T-cell (primary cell): Measurements from ENCODE around the gene SH3PXD2B. TPM values are rescaled to one million over a fixed set of nuclear protein-coding genes. Genes with fewer than 3 reads are reported as not detected.

ENCODE experiments used
- ATAC-seq, 4 experiments: fragments of 200-7000 bp in 3 of 4; fragments of 150-1000 bp in 1 of 4; cut with Tn5 transposase; replicated peaks in 1 of 4; 1 replicate in 3 of 4; 2 replicates in 1 of 4; pipeline ENCODE4 v1.10.0; 2021; ENCODE audit warnings: moderate library complexity in 3 of 4, mild to moderate bottlenecking in 2 of 4, moderate number of reproducible peaks in 1 of 4
- CTCF ChIA-PET, 2 donors: fragments of 300-600 bp; sonication (Branson Sonifier 250); formaldehyde crosslinking; loops; one replicate each; lab custom pipeline; 2022; ENCODE audit warnings: antibody characterized with exemption in 2 of 2; lab: Charles Lee
- POLR2A ChIA-PET, 2 donors: fragments of 300-600 bp; sonication (Branson Sonifier 250); formaldehyde crosslinking; loops; one replicate each; lab custom pipeline; 2022; ENCODE audit warnings: antibody characterized with exemption in 2 of 2; lab: Charles Lee
- DNase-seq, 35 experiments: peaks; one replicate each; pipeline versions ENCODE4 v3.0.0 to v3.0.0-alpha.2; 2013 to 2023
- H3K27ac ChIP-seq: one replicate; pipeline ENCODE4 v1.5.1; 2013; ENCODE audit warnings: low read length
- H3K27me3 ChIP-seq, 2 experiments: replicated peaks in 1 of 2; 1 replicate in 1 of 2; 2 replicates in 1 of 2; pipeline versions ENCODE4 v1.6.1 to v1.7.0; 2013; ENCODE audit warnings: low read length in 1 of 2, mixed read lengths in 1 of 2; ENCODE audit not compliant: control insufficient read depth in 2 of 2, insufficient read depth in 2 of 2; ENCODE audit errors: extremely low read depth in 1 of 2
- H3K36me3 ChIP-seq, 2 donors: 1 replicate in 1 of 2; 2 replicates in 1 of 2; pipeline versions ENCODE4 v1.6.1 to v1.7.0; 2013; ENCODE audit warnings: low read length in 1 of 2; ENCODE audit not compliant: control insufficient read depth in 2 of 2, insufficient read depth in 1 of 2; ENCODE audit errors: extremely low read depth in 1 of 2
- H3K4me1 ChIP-seq, 2 experiments: 1 replicate in 1 of 2; 2 replicates in 1 of 2; pipeline versions ENCODE4 v1.6.1 to v1.7.0; 2013; ENCODE audit warnings: low read length in 2 of 2, mixed read lengths in 1 of 2; ENCODE audit not compliant: insufficient read depth in 2 of 2, control insufficient read depth in 1 of 2; ENCODE audit errors: extremely low read depth in 1 of 2
- H3K4me3 ChIP-seq, 2 donors: 1 replicate in 1 of 2; 2 replicates in 1 of 2; pipeline versions ENCODE4 v1.5.1 to v1.7.0; 2013; ENCODE audit warnings: mild to moderate bottlenecking in 2 of 2, low read length in 1 of 2, moderate library complexity in 1 of 2; ENCODE audit not compliant: control insufficient read depth in 1 of 2; ENCODE audit errors: extremely low read depth in 1 of 2
- H3K9me3 ChIP-seq: 2 replicates; pipeline ENCODE4 v1.7.0; 2013
- H3K27ac Mint-ChIP-seq, 2 donors: one replicate each; pipeline ENCODE4 v1.8.0; 2020 to 2021; ENCODE audit warnings: mild to moderate bottlenecking in 2 of 2, mixed read lengths in 2 of 2
- H3K27me3 Mint-ChIP-seq, 2 donors: one replicate each; pipeline ENCODE4 v1.8.0; 2021 to 2022; ENCODE audit warnings: mixed read lengths in 2 of 2
- H3K36me3 Mint-ChIP-seq: one replicate; pipeline ENCODE4 v1.8.0; 2021; ENCODE audit warnings: mixed read lengths
- H3K4me1 Mint-ChIP-seq, 3 donors: one replicate each; pipeline ENCODE4 v1.8.0; 2020 to 2022; ENCODE audit warnings: mixed read lengths in 3 of 3, mild to moderate bottlenecking in 1 of 3
- H3K4me3 Mint-ChIP-seq, 3 donors: one replicate each; pipeline ENCODE4 v1.8.0; 2020 to 2022; ENCODE audit warnings: mild to moderate bottlenecking in 3 of 3, mixed read lengths in 3 of 3, moderate library complexity in 3 of 3
- H3K9me3 Mint-ChIP-seq, 3 donors: one replicate each; pipeline ENCODE4 v1.8.0; 2020 to 2022; ENCODE audit warnings: mixed read lengths in 3 of 3
- WGBS: methylation state at CpG from one replicate; pipeline ENCODE4 v1.1.5; 2013; ENCODE audit warnings: missing lambda C conversion rate; ENCODE audit not compliant: insufficient coverage; 5-methylcytosine and 5-hydroxymethylcytosine counted together
- total RNA-seq, 35 experiments: library from RNA in 6 of 35; stranded (reverse) in 6 of 35; fragments of 120-200 nt in 1 of 35; gene quantifications; one replicate each; pipeline versions ENCODE4 v1.2.1 to v1.2.4 and lab custom pipeline; 2013 to 2026

SH3PXD2B gene
- total RNA-seq, 5 donors from 2014 or later (not counting 1 experiment from before 2014, with no cell fraction given): 0.15 to 0.69 (median 0.38) TPM

- Mint-ChIP-seq H3K4me1 (peaks cover 0 to 6% (median 0%) of the 10 kb centered on the region in 3 donors), H3K27me3 (peaks cover 13 to 19% of the 10 kb centered on the region in 2 donors), H3K4me3 (no peak overlapping the region), H3K27ac (no peak overlapping the region), H3K9me3 (no peaks in the 10 kb centered on the region), H3K36me3 (no peaks in the 10 kb centered on the region)
- DNase-seq (no peak), ATAC-seq (no peak)
- ChIA-PET POLR2A (no interaction called here), CTCF (no interaction called here)
- WGBS: 86% methylated on average over 7 of the region's 7 CpGs
- no peaks in the 10 kb centered on the region for H3K9me3 ChIP-seq
- no peaks in the 10 kb centered on the region for H3K36me3 ChIP-seq
- no peaks in the 10 kb centered on the region for H3K4me1 ChIP-seq
- H3K4me3 ChIP-seq: no peak overlapping the region
- peaks cover 0 to 36% of the 10 kb centered on the region in 2 experiments for H3K27me3 ChIP-seq
- H3K27ac ChIP-seq: no peak overlapping the region
Measured at GRCh38 chr5:172440486-172440885, 13.8 kb downstream of the SH3PXD2B start.

- no peaks in the 10 kb centered on the region for H3K36me3 Mint-ChIP-seq
- Histone ChIP-seq H3K36me3 (no peaks in the 10 kb centered on the region), H3K4me1 (no peaks in the 10 kb centered on the region), H3K4me3 (no peak overlapping the region), H3K27ac (no peak overlapping the region), H3K27me3 (peaks cover 0 to 35% of the 10 kb centered on the region in 2 experiments), H3K9me3 (no peaks in the 10 kb centered on the region)
- ATAC-seq: no peak
- ChIA-PET CTCF (no interaction called here), POLR2A (no interaction called here)
- no peak for DNase-seq
- peaks cover 0 to 6% (median 0%) of the 10 kb centered on the region in 3 donors for H3K4me1 Mint-ChIP-seq
- H3K9me3 Mint-ChIP-seq: no peaks in the 10 kb centered on the region
- no peak overlapping the region for H3K27ac Mint-ChIP-seq
- 92% methylated on average over 19 of the region's 22 CpGs for WGBS
- no peak overlapping the region for H3K4me3 Mint-ChIP-seq
- H3K27me3 Mint-ChIP-seq: peaks cover 10 to 15% of the 10 kb centered on the region in 2 donors
Measured at GRCh38 chr5:172439785-172440477, 14.4 kb downstream of the SH3PXD2B start.

GRCh38 chr5:172438319-172438668 lies 16.0 kb downstream of the SH3PXD2B start:
- no peaks in the 10 kb centered on the region for H3K4me1 ChIP-seq
- ChIA-PET POLR2A (no interaction called here), CTCF (no interaction called here)
- no peak overlapping the region for H3K4me3 ChIP-seq
- H3K27me3 ChIP-seq: peaks cover 0 to 31% of the 10 kb centered on the region in 2 experiments
- no peak overlapping the region for H3K27ac Mint-ChIP-seq
- H3K27ac ChIP-seq: no peak overlapping the region
- no peak overlapping the region for H3K4me3 Mint-ChIP-seq
- H3K4me1 Mint-ChIP-seq: peaks cover 0 to 2% (median 0%) of the 10 kb centered on the region in 3 donors
- 78% methylated on average over 5 of the region's 6 CpGs for WGBS
- H3K36me3 Mint-ChIP-seq: no peaks in the 10 kb centered on the region
- H3K9me3 Mint-ChIP-seq: no peaks in the 10 kb centered on the region
- H3K9me3 ChIP-seq: no peaks in the 10 kb centered on the region
- no peaks in the 10 kb centered on the region for H3K36me3 ChIP-seq
- DNase-seq: no peak
- no peak for ATAC-seq
- peaks cover 0 to 3% of the 10 kb centered on the region in 2 donors for H3K27me3 Mint-ChIP-seq

- Histone ChIP-seq H3K36me3 (no peaks in the 10 kb centered on the region), H3K9me3 (no peaks in the 10 kb centered on the region), H3K27me3 (peaks cover 0 to 31% of the 10 kb centered on the region in 2 experiments), H3K27ac (no peak overlapping the region), H3K4me3 (no peak overlapping the region), H3K4me1 (no peaks in the 10 kb centered on the region)
- Mint-ChIP-seq H3K27me3 (peaks cover 0 to 2% of the 10 kb centered on the region in 2 donors), H3K9me3 (no peaks in the 10 kb centered on the region), H3K4me1 (no peaks in the 10 kb centered on the region), H3K4me3 (no peak overlapping the region), H3K27ac (no peak overlapping the region), H3K36me3 (no peaks in the 10 kb centered on the region)
- 70% methylated on average over 7 of the region's 14 CpGs for WGBS
- DNase-seq: no peak
- ChIA-PET CTCF (no interaction called here), POLR2A (no interaction called here)
- no peak for ATAC-seq
Measured at GRCh38 chr5:172437445-172438318, 16.6 kb downstream of the SH3PXD2B start.

- Histone ChIP-seq H3K4me1 (no peaks in the 10 kb centered on the region), H3K27ac (no peak overlapping the region), H3K27me3 (peaks cover 0 to 31% of the 10 kb centered on the region in 2 experiments), H3K4me3 (no peak overlapping the region), H3K9me3 (no peaks in the 10 kb centered on the region), H3K36me3 (no peaks in the 10 kb centered on the region)
- ChIA-PET POLR2A (no interaction called here), CTCF (no interaction called here)
- H3K4me1 Mint-ChIP-seq: no peaks in the 10 kb centered on the region
- WGBS: 88% methylated on average over 7 of the region's 9 CpGs
- DNase-seq (no peak), ATAC-seq (no peak)
- no peak overlapping the region for H3K27ac Mint-ChIP-seq
- H3K27me3 Mint-ChIP-seq: peaks cover 0 to 3% of the 10 kb centered on the region in 2 donors
- H3K36me3 Mint-ChIP-seq: no peaks in the 10 kb centered on the region
- H3K4me3 Mint-ChIP-seq: no peak overlapping the region
- no peaks in the 10 kb centered on the region for H3K9me3 Mint-ChIP-seq
Measured at GRCh38 chr5:172436879-172437369, 17.4 kb downstream of the SH3PXD2B start.

GRCh38 chr5:172436078-172436878 lies 18.0 kb downstream of the SH3PXD2B start:
- ChIA-PET POLR2A (no interaction called here), CTCF (no interaction called here)
- H3K4me3 Mint-ChIP-seq: no peak overlapping the region
- H3K27me3 Mint-ChIP-seq: peaks cover 0 to 3% of the 10 kb centered on the region in 2 donors
- H3K4me1 Mint-ChIP-seq: no peaks in the 10 kb centered on the region
- no peak overlapping the region for H3K27ac ChIP-seq
- ATAC-seq (no peak), DNase-seq (no peak)
- no peaks in the 10 kb centered on the region for H3K36me3 Mint-ChIP-seq
- no peak overlapping the region for H3K27ac Mint-ChIP-seq
- H3K9me3 ChIP-seq: no peaks in the 10 kb centered on the region
- peaks cover 0 to 27% of the 10 kb centered on the region in 2 experiments for H3K27me3 ChIP-seq
- H3K4me1 ChIP-seq: no peaks in the 10 kb centered on the region
- no peaks in the 10 kb centered on the region for H3K36me3 ChIP-seq
- WGBS: 81% methylated on average over 8 of the region's 12 CpGs
- H3K4me3 ChIP-seq: no peak overlapping the region
- H3K9me3 Mint-ChIP-seq: no peaks in the 10 kb centered on the region
